ENCODE data around the gene HS3ST6. TPM values are rescaled to one million over a fixed set of nuclear protein-coding genes. Genes with fewer than 3 reads are reported as not detected.

Gene HS3ST6
- total RNA-seq, 1 donor from 2014 or later, result not detected

GRCh38 chr16:1865902-1866690, 52.1 kb downstream of the HS3ST6 start:
- no peak for DNase-seq (ENCODE audit: low spot score)
- intact Hi-C loops (cut with micrococcal nuclease), result no loop called here
- no peaks in the 10 kb centered on the region for H3K9me3 Mint-ChIP-seq
- H3K27ac Mint-ChIP-seq, result no peak overlapping the region
- H3K4me1 Mint-ChIP-seq (ENCODE audit: low read depth), result no peaks in the 10 kb centered on the region
- peaks cover 20% of the 10 kb centered on the region for H3K27me3 Mint-ChIP-seq (ENCODE audit: insufficient read depth)
- H3K36me3 Mint-ChIP-seq (ENCODE audit: low read depth), result no peaks in the 10 kb centered on the region
- no peak overlapping the region for H3K4me3 Mint-ChIP-seq

- intact Hi-C loops (cut with micrococcal nuclease), result loop anchor here (1.0 to 5.0 kb wide), 2 partner anchors 65 to 278 kb away; no protein-coding TSS in a partner anchor
- no peaks in the 10 kb centered on the region for H3K36me3 Mint-ChIP-seq (ENCODE audit: low read depth)
- H3K4me1 Mint-ChIP-seq (ENCODE audit: low read depth), result no peaks in the 10 kb centered on the region
- no peak for DNase-seq (ENCODE audit: low spot score)
- H3K9me3 Mint-ChIP-seq, result no peaks in the 10 kb centered on the region
- H3K27me3 Mint-ChIP-seq (ENCODE audit: insufficient read depth), result peaks cover 37% of the 10 kb centered on the region
- no peak overlapping the region for H3K4me3 Mint-ChIP-seq
- H3K27ac Mint-ChIP-seq, result no peak overlapping the region
Measured at GRCh38 chr16:1863681-1864460, 54.3 kb downstream of the HS3ST6 start.

GRCh38 chr16:1862394-1862793, 55.8 kb downstream of the HS3ST6 start:
- Mint-ChIP-seq H3K4me1 (ENCODE audit: low read depth) (peaks cover 2% of the 10 kb centered on the region), H3K4me3 (no peak overlapping the region), H3K27ac (no peak overlapping the region), H3K9me3 (no peaks in the 10 kb centered on the region), H3K36me3 (ENCODE audit: low read depth) (no peaks in the 10 kb centered on the region), H3K27me3 (ENCODE audit: insufficient read depth) (peaks cover 50% of the 10 kb centered on the region)
- intact Hi-C loops (cut with micrococcal nuclease), result loop anchor here (5.0 kb wide), 1 partner anchor 280 kb away; no protein-coding TSS in a partner anchor
- no peak for DNase-seq (ENCODE audit: low spot score)

- DNase-seq (ENCODE audit: low spot score), result no peak
- no peaks in the 10 kb centered on the region for H3K9me3 Mint-ChIP-seq
- peaks cover 6% of the 10 kb centered on the region for H3K4me1 Mint-ChIP-seq (ENCODE audit: low read depth)
- intact Hi-C loops (cut with micrococcal nuclease), result loop anchor here (2.0 to 5.0 kb wide), 2 partner anchors 79 to 281 kb away; partner anchors contain the start of genes NUBP2 and SPSB3
- peaks cover 53% of the 10 kb centered on the region for H3K27me3 Mint-ChIP-seq (ENCODE audit: insufficient read depth)
- no peak overlapping the region for H3K27ac Mint-ChIP-seq
- no peak overlapping the region for H3K4me3 Mint-ChIP-seq
- H3K36me3 Mint-ChIP-seq (ENCODE audit: low read depth), result no peaks in the 10 kb centered on the region
Measured at GRCh38 chr16:1861730-1862129, 56.5 kb downstream of the HS3ST6 start.

Other genes starting within 250 kb of the HS3ST6 start
- 106 and 119 TPM in 2 replicates for gene JPT2, start 240.1 kb downstream of the HS3ST6 start, total RNA-seq
- gene MAPK8IP3, start 212.2 kb downstream of the HS3ST6 start, total RNA-seq, result 84.4 and 84.6 TPM in 2 replicates
- 49.5 and 49.9 TPM in 2 replicates for gene NME3, start 146.9 kb downstream of the HS3ST6 start, total RNA-seq
- 31.0 and 32.7 TPM in 2 replicates for gene EME2, start 145.6 kb downstream of the HS3ST6 start, total RNA-seq
- gene MRPS34, start 145.3 kb downstream of the HS3ST6 start, total RNA-seq, result 209 and 215 TPM in 2 replicates
- gene SPSB3, start 135.8 kb downstream of the HS3ST6 start, total RNA-seq, result 30.3 and 30.8 TPM in 2 replicates
- 81.6 and 82.8 TPM in 2 replicates for gene NUBP2, start 135.5 kb downstream of the HS3ST6 start, total RNA-seq
- not detected in 2 replicates for gene IGFALS, start 124.7 kb downstream of the HS3ST6 start, total RNA-seq
- 57.8 and 58.7 TPM in 2 replicates for gene HAGH, start 91.6 kb downstream of the HS3ST6 start, total RNA-seq
- 19.4 and 20.2 TPM in 2 replicates for gene FAHD1, start 91.2 kb downstream of the HS3ST6 start, total RNA-seq
- gene MEIOB, start 46.3 kb downstream of the HS3ST6 start, total RNA-seq, result not detected in 2 replicates
- gene MSRB1, start 24.8 kb upstream of the HS3ST6 start, total RNA-seq, result 22.1 and 26.1 TPM in 2 replicates
- gene RPL3L, start 36.3 kb upstream of the HS3ST6 start, total RNA-seq, result 1.1 and 1.9 TPM in 2 replicates
- 134 and 138 TPM in 2 replicates for gene NDUFB10, start 41.1 kb upstream of the HS3ST6 start, total RNA-seq
- gene RPS2, start 46.4 kb upstream of the HS3ST6 start, total RNA-seq, result 3,144 and 3,145 TPM in 2 replicates
- 0.70 and 0.93 TPM in 2 replicates for gene RNF151, start 48.4 kb upstream of the HS3ST6 start, total RNA-seq
- gene TBL3, start 53.6 kb upstream of the HS3ST6 start, total RNA-seq, result 84.9 and 87.3 TPM in 2 replicates
- 0.24 TPM in 1 of 2 replicates, not detected in the other for gene NOXO1, start 63.1 kb upstream of the HS3ST6 start, total RNA-seq
- gene GFER, start 65.8 kb upstream of the HS3ST6 start, total RNA-seq, result 46.2 and 54.0 TPM in 2 replicates
- gene SYNGR3, start 71.6 kb upstream of the HS3ST6 start, total RNA-seq, result 21.2 and 26.3 TPM in 2 replicates
- gene ZNF598, start 91.4 kb upstream of the HS3ST6 start, total RNA-seq, result 100 and 105 TPM in 2 replicates
- gene NPW, start 101.4 kb upstream of the HS3ST6 start, total RNA-seq, result 3.6 and 3.9 TPM in 2 replicates
- gene NHERF2, start 108.5 kb upstream of the HS3ST6 start, total RNA-seq, result 2.2 and 2.5 TPM in 2 replicates
- 50.0 and 52.7 TPM in 2 replicates for gene NTHL1, start 129.4 kb upstream of the HS3ST6 start, total RNA-seq
- gene TSC2, start 129.6 kb upstream of the HS3ST6 start, total RNA-seq, result 96.4 and 111 TPM in 2 replicates
- gene PKD1, start 217.5 kb upstream of the HS3ST6 start, total RNA-seq, result 92.5 and 104 TPM in 2 replicates
- 0.24 and 0.70 TPM in 2 replicates for gene RAB26, start 230.2 kb upstream of the HS3ST6 start, total RNA-seq
- gene TRAF7, start 237.4 kb upstream of the HS3ST6 start, total RNA-seq, result 70.4 and 73.1 TPM in 2 replicates